Measurements from ENCODE around the gene GAK.
"Not testable (repeated sequence)": the region's sequence is repeated elsewhere in the genome, so short reads cannot be mapped to it uniquely, and the experiment has no call there.

GAK gene

GRCh38 chr4:825971-826330 is 106.2 kb downstream of the GAK start, which contains the start of gene CPLX1:
TSS of gene CPLX1 (minus strand) at chr4:826129. CDS start at chr4:824522, 1,607 bp downstream.
- DNase-seq = no peak

- no peak for DNase-seq
Measured at GRCh38 chr4:825063-825970, 106.8 kb downstream of the GAK start.

GRCh38 chr4:824461-825062 is 107.6 kb downstream of the GAK start:
- no peak for DNase-seq

- no peak for DNase-seq
Measured at GRCh38 chr4:823761-824460, 108.2 kb downstream of the GAK start.

GRCh38 chr4:823176-823760 is 108.8 kb downstream of the GAK start:
- DNase-seq = no peak

GRCh38 chr4:822361-823175 is 109.5 kb downstream of the GAK start:
- no peak for DNase-seq

GRCh38 chr4:821631-822030 is 110.5 kb downstream of the GAK start:
- no peak for DNase-seq

- DNase-seq = no peak
Measured at GRCh38 chr4:821181-821591, 110.9 kb downstream of the GAK start.

- DNase-seq = no peak
Measured at GRCh38 chr4:820230-821172, 111.6 kb downstream of the GAK start.

GRCh38 chr4:819401-820229 is 112.5 kb downstream of the GAK start:
- DNase-seq = no peak

- no peak for DNase-seq
Measured at GRCh38 chr4:818106-818921, 113.8 kb downstream of the GAK start.

- no peak for DNase-seq
Measured at GRCh38 chr4:815464-816146, 116.5 kb downstream of the GAK start.

GRCh38 chr4:814312-814850 is 117.7 kb downstream of the GAK start:
- DNase-seq = no peak

GRCh38 chr4:813900-814299 is 118.2 kb downstream of the GAK start:
- no peak for DNase-seq

- DNase-seq = no peak
Measured at GRCh38 chr4:808860-809570, 123.1 kb downstream of the GAK start.

GRCh38 chr4:807792-808191 is 124.3 kb downstream of the GAK start:
- no peak for DNase-seq

GRCh38 chr4:806979-807378 is 125.1 kb downstream of the GAK start:
- not testable (repeated sequence) for DNase-seq

GRCh38 chr4:804804-805203 is 127.3 kb downstream of the GAK start:
- DNase-seq = no peak
